ENCODE data around the gene PDZRN3.

GRCh38 chr3:73453666-73454065, 171.1 kb downstream of the PDZRN3 start:
- TF ChIP-seq CTCF (IDR thresholded peaks at IDR 0.05) (no peak), POLR2AphosphoS5 (IDR thresholded peaks at IDR 0.05; ENCODE audit: low read depth, low read length) (no peak), TCF12 (IDR thresholded peaks at IDR 0.05) (no peak), SMC3 (IDR thresholded peaks at IDR 0.05; ENCODE audit: low read depth, low read length) (no peak), IRF3 (IDR thresholded peaks at IDR 0.05; ENCODE audit: low read depth, low read length) (no peak), MAX (IDR thresholded peaks at IDR 0.05; ENCODE audit: low read depth) (no peak)

All from SK-N-SH (cell line).